Mucosa of descending colon (tissue), 3 donors: Measurements from ENCODE around the gene OSBPL10. TPM values are rescaled to one million over a fixed set of nuclear protein-coding genes. Genes with fewer than 3 reads are reported as not detected.

Experiments
- ATAC-seq: fragments of 200-7000 bp; cut with Tn5 transposase; one replicate; pipeline ENCODE4 v1.9.1; 2020; ENCODE audit warnings: mild to moderate bottlenecking, moderate library complexity
- DNase-seq, 3 donors: peaks; one replicate each; pipeline ENCODE4 v3.0.0-alpha.2; 2020
- H3K36me3 ChIP-seq: fragments of 200-600 bp; one replicate; pipeline ENCODE4 v1.8.0; 2021; ENCODE audit warnings: low read depth, mild to moderate bottlenecking
- H3K4me1 ChIP-seq: fragments of 200-600 bp; one replicate; pipeline ENCODE4 v1.8.0; 2021; ENCODE audit warnings: low read depth, mild to moderate bottlenecking
- H3K4me3 ChIP-seq: fragments of 200-600 bp; one replicate; pipeline ENCODE4 v1.8.0; 2021; ENCODE audit warnings: mild to moderate bottlenecking
- H3K9me3 ChIP-seq: fragments of 200-600 bp; one replicate; pipeline ENCODE4 v1.8.0; 2021; ENCODE audit warnings: mild to moderate bottlenecking
- CTCF ChIP-seq: fragments of 200-600 bp; IDR thresholded peaks from one replicate; pipeline ENCODE4 v1.8.0; 2022; ENCODE audit warnings: antibody characterized with exemption, mild to moderate bottlenecking
- intact Hi-C, 2 donors: fragments of 100-400 bp; cut with DNase I in 1 of 2; cut with micrococcal nuclease in 1 of 2; formaldehyde crosslinking; loops; one replicate each; pipeline versions ENCODE4 v1.11.0 to v1.11.1; 2022; cut with DNase I, micrococcal nuclease
- total RNA-seq, 3 donors: library from RNA; stranded (reverse); fragmentation: NEBNext Ultra II Directional in 2 of 3; extraction: Animal tissue kit (Norgen Biotek cat#: 25700) in 2 of 3; gene quantifications; one replicate each; pipeline versions ENCODE4 v1.2.1 to v1.2.4, GENCODE V29; 2021 to 2023
- donor health status: DM: no; HTN: no; CAD: no; lungs with moderate emphysema.
- donor health status: DM: no; HTN: no; CAD: no.
- donor health status: DM: no; HTN: yes; CAD: no.

Gene OSBPL10
- total RNA-seq, 3 donors from 2014 or later: 15.7 to 23.9 (median 16.6) TPM

GRCh38 chr3:31676556-31676955 lies 304.5 kb downstream of the OSBPL10 start:
- H3K4me1 ChIP-seq: no peaks in the 10 kb centered on the region
- no peak overlapping the region for H3K4me3 ChIP-seq
- no peak for ATAC-seq
- H3K9me3 ChIP-seq: no peaks in the 10 kb centered on the region
- TF ChIP-seq CTCF: no peak
- no peak for DNase-seq
- no peaks in the 10 kb centered on the region for H3K36me3 ChIP-seq
- intact Hi-C loops: no loop called here

GRCh38 chr3:31673950-31674349 lies 307.1 kb downstream of the OSBPL10 start:
- Histone ChIP-seq H3K4me1 (peaks cover 15% of the 10 kb centered on the region), H3K36me3 (no peaks in the 10 kb centered on the region), H3K9me3 (no peaks in the 10 kb centered on the region), H3K4me3 (no peak overlapping the region)
- DNase-seq (no peak), ATAC-seq (no peak)
- intact Hi-C loops: no loop called here
- TF ChIP-seq CTCF: no peak

GRCh38 chr3:31671976-31672375 lies 309.1 kb downstream of the OSBPL10 start:
- Histone ChIP-seq H3K36me3 (no peaks in the 10 kb centered on the region), H3K9me3 (no peaks in the 10 kb centered on the region), H3K4me1 (peaks cover 15% of the 10 kb centered on the region), H3K4me3 (no peak overlapping the region)
- no peak for DNase-seq
- no peak for TF ChIP-seq CTCF
- intact Hi-C loops: no loop called here
- no peak for ATAC-seq

- peaks cover 15% of the 10 kb centered on the region for H3K4me1 ChIP-seq
- no peak overlapping the region for H3K4me3 ChIP-seq
- intact Hi-C loops: no loop called here
- ATAC-seq: no peak
- DNase-seq: no peak
- H3K9me3 ChIP-seq: no peaks in the 10 kb centered on the region
- H3K36me3 ChIP-seq: no peaks in the 10 kb centered on the region
- no peak for TF ChIP-seq CTCF
Observed at GRCh38 chr3:31671451-31671850, 309.6 kb downstream of the OSBPL10 start.

- Histone ChIP-seq H3K9me3 (no peaks in the 10 kb centered on the region), H3K4me1 (peaks cover 15% of the 10 kb centered on the region), H3K4me3 (no peak overlapping the region), H3K36me3 (no peaks in the 10 kb centered on the region)
- DNase-seq (peak in 2 of 3 donors; percentile 25 to 35), ATAC-seq (peak; percentile 52)
- intact Hi-C loops: no loop called here
- no peak for TF ChIP-seq CTCF
Observed at GRCh38 chr3:31670722-31671121, 310.3 kb downstream of the OSBPL10 start.

- Histone ChIP-seq H3K4me1 (peaks cover 15% of the 10 kb centered on the region), H3K36me3 (no peaks in the 10 kb centered on the region), H3K4me3 (no peak overlapping the region), H3K9me3 (no peaks in the 10 kb centered on the region)
- intact Hi-C loops: no loop called here
- DNase-seq (no peak), ATAC-seq (peak; percentile 82)
- TF ChIP-seq CTCF: no peak
Observed at GRCh38 chr3:31670136-31670535, 310.9 kb downstream of the OSBPL10 start.
